ENCODE results near the gene LARP1.

DNA sequence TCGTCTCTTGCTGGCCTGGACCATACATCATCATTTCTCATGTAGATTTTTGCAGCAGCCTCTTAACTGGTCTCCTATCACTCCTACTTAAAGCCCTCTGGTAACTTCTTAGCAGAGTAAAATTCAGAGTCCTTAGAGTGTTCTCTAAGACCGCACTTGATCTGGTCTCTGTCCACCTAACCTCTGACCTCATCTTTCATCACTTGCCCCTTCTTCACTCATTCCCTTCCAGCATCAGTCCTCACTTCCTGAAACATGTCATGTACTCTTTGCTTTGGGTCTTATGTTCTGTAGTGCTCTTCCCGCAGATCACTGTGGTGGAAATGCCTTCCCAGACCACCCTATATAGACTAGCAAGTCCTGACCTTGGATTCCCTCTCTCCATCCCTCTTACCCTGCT is 9.8 kb downstream of the LARP1 start:
- TF ChIP-seq, protein P1, sequence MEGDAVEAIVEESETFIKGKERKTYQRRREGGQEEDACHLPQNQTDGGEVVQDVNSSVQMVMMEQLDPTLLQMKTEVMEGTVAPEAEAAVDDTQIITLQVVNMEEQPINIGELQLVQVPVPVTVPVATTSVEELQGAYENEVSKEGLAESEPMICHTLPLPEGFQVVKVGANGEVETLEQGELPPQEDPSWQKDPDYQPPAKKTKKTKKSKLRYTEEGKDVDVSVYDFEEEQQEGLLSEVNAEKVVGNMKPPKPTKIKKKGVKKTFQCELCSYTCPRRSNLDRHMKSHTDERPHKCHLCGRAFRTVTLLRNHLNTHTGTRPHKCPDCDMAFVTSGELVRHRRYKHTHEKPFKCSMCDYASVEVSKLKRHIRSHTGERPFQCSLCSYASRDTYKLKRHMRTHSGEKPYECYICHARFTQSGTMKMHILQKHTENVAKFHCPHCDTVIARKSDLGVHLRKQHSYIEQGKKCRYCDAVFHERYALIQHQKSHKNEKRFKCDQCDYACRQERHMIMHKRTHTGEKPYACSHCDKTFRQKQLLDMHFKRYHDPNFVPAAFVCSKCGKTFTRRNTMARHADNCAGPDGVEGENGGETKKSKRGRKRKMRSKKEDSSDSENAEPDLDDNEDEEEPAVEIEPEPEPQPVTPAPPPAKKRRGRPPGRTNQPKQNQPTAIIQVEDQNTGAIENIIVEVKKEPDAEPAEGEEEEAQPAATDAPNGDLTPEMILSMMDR (IDR thresholded peaks at IDR 0.05): no peak
- TF ChIP-seq POLR2A (IDR thresholded peaks at IDR 0.05): no peak
